Breast epithelium (tissue), 3 donors: ENCODE results near the gene WNT8A.
"Not testable (repeated sequence)": the region's sequence is repeated elsewhere in the genome, so short reads cannot be mapped to it uniquely, and the experiment has no call there.

Experiments used
- POLR2A ChIP-seq: fragments of 450-650 bp; IDR thresholded peaks from one replicate; pipeline ENCODE4 v1.6.1; 2016; ENCODE audit warnings: antibody characterized with exemption, mild to moderate bottlenecking, moderate library complexity
- TF ChIP-seq, protein P1 (sequence below), 3 donors: fragments of 450-650 bp; IDR thresholded peaks; one replicate each; pipeline ENCODE4 v1.5.1; 2016 to 2017; ENCODE audit warnings: antibody characterized with exemption in 3 of 3, mild to moderate bottlenecking in 3 of 3, moderate library complexity in 3 of 3

DNA sequence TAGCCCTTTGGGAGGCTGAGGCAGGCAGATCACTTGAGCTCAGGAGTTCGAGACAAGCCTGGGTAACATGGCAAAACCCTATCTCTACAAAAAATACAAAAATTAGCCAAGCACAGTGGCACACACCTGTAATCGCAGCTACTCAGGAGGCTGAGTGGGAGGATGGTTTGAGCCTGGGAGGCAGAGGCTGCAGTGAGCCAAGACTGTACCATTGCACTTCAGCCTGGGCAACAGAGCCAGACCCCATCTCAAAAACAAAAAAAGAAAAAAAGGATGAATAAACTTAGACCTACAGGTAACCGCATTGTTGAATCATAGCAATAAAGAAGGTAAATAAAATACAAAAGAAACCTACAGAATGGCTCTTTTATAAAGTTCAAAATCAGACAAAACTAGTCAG, 38.5 kb upstream of the WNT8A start:
- TF ChIP-seq, protein P1, sequence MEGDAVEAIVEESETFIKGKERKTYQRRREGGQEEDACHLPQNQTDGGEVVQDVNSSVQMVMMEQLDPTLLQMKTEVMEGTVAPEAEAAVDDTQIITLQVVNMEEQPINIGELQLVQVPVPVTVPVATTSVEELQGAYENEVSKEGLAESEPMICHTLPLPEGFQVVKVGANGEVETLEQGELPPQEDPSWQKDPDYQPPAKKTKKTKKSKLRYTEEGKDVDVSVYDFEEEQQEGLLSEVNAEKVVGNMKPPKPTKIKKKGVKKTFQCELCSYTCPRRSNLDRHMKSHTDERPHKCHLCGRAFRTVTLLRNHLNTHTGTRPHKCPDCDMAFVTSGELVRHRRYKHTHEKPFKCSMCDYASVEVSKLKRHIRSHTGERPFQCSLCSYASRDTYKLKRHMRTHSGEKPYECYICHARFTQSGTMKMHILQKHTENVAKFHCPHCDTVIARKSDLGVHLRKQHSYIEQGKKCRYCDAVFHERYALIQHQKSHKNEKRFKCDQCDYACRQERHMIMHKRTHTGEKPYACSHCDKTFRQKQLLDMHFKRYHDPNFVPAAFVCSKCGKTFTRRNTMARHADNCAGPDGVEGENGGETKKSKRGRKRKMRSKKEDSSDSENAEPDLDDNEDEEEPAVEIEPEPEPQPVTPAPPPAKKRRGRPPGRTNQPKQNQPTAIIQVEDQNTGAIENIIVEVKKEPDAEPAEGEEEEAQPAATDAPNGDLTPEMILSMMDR (IDR thresholded peaks at IDR 0.05) = not testable (repeated sequence)
- TF ChIP-seq POLR2A = not testable (repeated sequence)
